HEK293 (cell line): ENCODE data around the gene B4GALNT4.

Experiments used
- CTCF ChIA-PET: fragments of 350-600 bp; formaldehyde crosslinking; extraction: SDS; loops from one replicate; lab custom pipeline; 2021; ENCODE audit warnings: antibody characterized with exemption; lab: Yijun Ruan, JAX
- POLR2A ChIA-PET: fragments of 300-600 bp; formaldehyde crosslinking; extraction: SDS; loops from one replicate; lab custom pipeline; 2020; ENCODE audit warnings: antibody characterized with exemption, inconsistent platforms; lab: Yijun Ruan, JAX
- H3K27ac ChIP-seq: fragments of 200-500 bp; sonication (Bioruptor generic); 2 replicates; pipeline ENCODE4 v1.5.1; 2014; ENCODE audit warnings: low read depth, low read length, control low read depth, inconsistent platforms; ENCODE audit errors: extremely low read depth
- H3K36me3 ChIP-seq, 2 experiments: fragments of 200-500 bp in 1 of 2; sonication (Bioruptor generic) in 1 of 2; 1 replicate in 1 of 2; 2 replicates in 1 of 2; pipeline ENCODE4 v1.5.1; 2014 to 2017; ENCODE audit warnings: inconsistent platforms in 2 of 2, low read length in 2 of 2; ENCODE audit not compliant: control insufficient read depth in 2 of 2, insufficient read depth in 1 of 2
- H3K4me1 ChIP-seq: fragments of 200-500 bp; sonication (Bioruptor generic); 2 replicates; pipeline ENCODE4 v1.5.1; 2014; ENCODE audit warnings: mild to moderate bottlenecking, low read length, inconsistent platforms; ENCODE audit not compliant: control insufficient read depth, insufficient read depth
- H3K4me3 ChIP-seq: 2 replicates; pipeline ENCODE4 v1.5.1; 2011; ENCODE audit warnings: low read depth, mild to moderate bottlenecking, control low read depth, low read length, moderate library complexity
- H3K9me3 ChIP-seq: fragments of 200-500 bp; sonication (Bioruptor generic); 2 replicates; pipeline ENCODE4 v1.5.1; 2014; ENCODE audit warnings: low read depth, low read length, inconsistent platforms; ENCODE audit not compliant: control insufficient read depth, insufficient read depth
- BCL11A ChIP-seq: fragments of 450-650 bp; formaldehyde crosslinking; IDR thresholded peaks from 2 replicates; pipeline ENCODE4 v1.5.1; 2016; ENCODE audit warnings: low read depth, missing biosample characterization, missing genetic modification characterization
- BCL6B ChIP-seq: fragments of 450-650 bp; formaldehyde crosslinking; IDR thresholded peaks from 2 replicates; pipeline ENCODE4 v1.5.1; 2017; ENCODE audit warnings: missing biosample characterization, missing genetic modification characterization
- FEZF1 ChIP-seq: fragments of 450-650 bp; formaldehyde crosslinking; IDR thresholded peaks from 2 replicates; pipeline ENCODE4 v1.5.1; 2016; ENCODE audit warnings: missing biosample characterization, missing genetic modification characterization
- GFI1B ChIP-seq: fragments of 450-650 bp; formaldehyde crosslinking; IDR thresholded peaks from 2 replicates; pipeline ENCODE4 v1.5.1; 2016; ENCODE audit warnings: missing biosample characterization, missing genetic modification characterization
- KLF16 ChIP-seq: fragments of 450-650 bp; formaldehyde crosslinking; IDR thresholded peaks from 2 replicates; pipeline ENCODE4 v1.5.1; 2017; ENCODE audit warnings: missing biosample characterization, missing genetic modification characterization
- MZF1 ChIP-seq: fragments of 450-650 bp; formaldehyde crosslinking; IDR thresholded peaks from 2 replicates; pipeline ENCODE4 v1.5.1; 2017; ENCODE audit warnings: missing biosample characterization, missing genetic modification characterization, borderline replicate concordance
- RBAK ChIP-seq: fragments of 450-650 bp; formaldehyde crosslinking; IDR thresholded peaks from 2 replicates; pipeline ENCODE4 v1.5.1; 2016; ENCODE audit warnings: missing biosample characterization, missing genetic modification characterization
- ZBTB44 ChIP-seq: fragments of 450-650 bp; IDR thresholded peaks from 2 replicates; pipeline ENCODE4 v1.5.1; 2018; ENCODE audit warnings: missing biosample characterization, mild to moderate bottlenecking, missing genetic modification characterization
- ZNF292 ChIP-seq: fragments of 450-650 bp; formaldehyde crosslinking; IDR thresholded peaks from 2 replicates; pipeline ENCODE4 v1.5.1; 2016; ENCODE audit warnings: low read depth, missing biosample characterization, missing genetic modification characterization, borderline replicate concordance
- ZNF394 ChIP-seq: fragments of 450-650 bp; formaldehyde crosslinking; IDR thresholded peaks from 2 replicates; pipeline ENCODE4 v1.5.1; 2016; ENCODE audit warnings: missing biosample characterization, missing genetic modification characterization, mild to moderate bottlenecking, moderate library complexity, borderline replicate concordance
- ZNF488 ChIP-seq: fragments of 450-650 bp; formaldehyde crosslinking; IDR thresholded peaks from 2 replicates; pipeline ENCODE4 v1.5.1; 2016; ENCODE audit warnings: missing biosample characterization, missing genetic modification characterization
- ZNF558 ChIP-seq: fragments of 450-650 bp; formaldehyde crosslinking; IDR thresholded peaks from 2 replicates; pipeline ENCODE4 v1.5.1; 2016; ENCODE audit warnings: missing biosample characterization, missing genetic modification characterization
- ZNF560 ChIP-seq: fragments of 450-650 bp; formaldehyde crosslinking; IDR thresholded peaks from 2 replicates; pipeline ENCODE4 v1.5.1; 2017; ENCODE audit warnings: missing biosample characterization, missing genetic modification characterization, borderline replicate concordance
- ZNF571 ChIP-seq: fragments of 450-650 bp; formaldehyde crosslinking; IDR thresholded peaks from 2 replicates; pipeline ENCODE4 v1.5.0; 2017; ENCODE audit warnings: missing biosample characterization, missing genetic modification characterization
- ZNF692 ChIP-seq: fragments of 450-650 bp; formaldehyde crosslinking; IDR thresholded peaks from 2 replicates; pipeline ENCODE4 v1.5.1; 2016; ENCODE audit warnings: missing biosample characterization, missing genetic modification characterization
- ZNF701 ChIP-seq: fragments of 450-650 bp; formaldehyde crosslinking; IDR thresholded peaks from 2 replicates; pipeline ENCODE4 v1.5.1; 2016; ENCODE audit warnings: missing biosample characterization, missing genetic modification characterization
- ZSCAN23 ChIP-seq: fragments of 450-650 bp; formaldehyde crosslinking; IDR thresholded peaks from 2 replicates; pipeline ENCODE4 v1.5.1; 2016; ENCODE audit warnings: missing biosample characterization, missing genetic modification characterization
- ZSCAN4 ChIP-seq: fragments of 450-650 bp; formaldehyde crosslinking; IDR thresholded peaks from 2 replicates; pipeline ENCODE4 v1.5.1; 2017; ENCODE audit warnings: missing biosample characterization, missing genetic modification characterization

The B4GALNT4 gene

GRCh38 chr11:373716-374551, 4.6 kb downstream of the B4GALNT4 start:
- Histone ChIP-seq H3K4me1 (no peaks in the 10 kb centered on the region), H3K9me3 (no peaks in the 10 kb centered on the region), H3K4me3 (no peak overlapping the region), H3K27ac (no peak overlapping the region), H3K36me3 (peaks cover 0 to 62% of the 10 kb centered on the region in 2 experiments; a peak in 1 of 3 replicates)
- CTCF ChIA-PET: no interaction called here
- POLR2A ChIA-PET: no interaction called here
- TF ChIP-seq ZNF558 (tag by site-specific recombination) (no peak), BCL6B (no peak), ZNF692 (tag by site-specific recombination) (no peak), ZSCAN23 (tag by site-specific recombination) (no peak), BCL11A (no peak), MZF1 (no peak), ZNF701 (no peak), ZNF560 (no peak), ZNF292 (tag by site-specific recombination) (no peak), ZNF571 (no peak), ZNF488 (tag by site-specific recombination) (no peak), GFI1B (tag by site-specific recombination) (no peak), ZBTB44 (tag by site-specific recombination) (no peak), ZNF394 (tag by site-specific recombination) (no peak), FEZF1 (tag by site-specific recombination) (no peak), KLF16 (tag by site-specific recombination) (no peak), ZSCAN4 (tag by site-specific recombination) (no peak), RBAK (tag by site-specific recombination) (no peak)
